Stimulated activated CD4-positive, alpha-beta T cell treated with anti-CD3 and anti-CD28 coated beads, Interleukin-15, amount 100 ng/mL, for 24 hours (primary cell): ENCODE measurements around the gene KCNMA1.

Source experiments
- DNase-seq: peaks from one replicate; pipeline ENCODE4 v3.0.0-alpha.2; 2020

Gene KCNMA1

GRCh38 chr10:77051837-77052236, 585.8 kb downstream of the KCNMA1 start:
- no peak for DNase-seq

DNA sequence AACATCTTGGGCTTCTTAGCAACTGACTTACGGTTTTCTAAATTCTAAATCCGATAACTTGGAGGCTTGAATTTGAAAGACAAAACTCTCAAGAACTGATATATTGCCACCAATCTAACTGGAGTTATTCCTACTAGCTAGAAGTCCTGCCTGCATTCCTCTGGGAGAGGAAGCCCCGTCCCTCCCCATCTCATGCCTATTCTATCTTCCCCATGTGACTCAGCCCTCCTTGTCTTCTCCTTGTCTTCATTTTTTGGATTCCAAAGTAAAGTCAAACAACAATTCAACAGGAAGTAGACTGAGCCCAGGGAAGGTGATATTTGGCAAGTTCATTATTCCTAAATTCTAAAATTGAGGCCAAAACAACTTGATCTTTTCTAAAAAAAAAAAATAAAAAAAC, 587.7 kb downstream of the KCNMA1 start:
- no peak for DNase-seq

DNA sequence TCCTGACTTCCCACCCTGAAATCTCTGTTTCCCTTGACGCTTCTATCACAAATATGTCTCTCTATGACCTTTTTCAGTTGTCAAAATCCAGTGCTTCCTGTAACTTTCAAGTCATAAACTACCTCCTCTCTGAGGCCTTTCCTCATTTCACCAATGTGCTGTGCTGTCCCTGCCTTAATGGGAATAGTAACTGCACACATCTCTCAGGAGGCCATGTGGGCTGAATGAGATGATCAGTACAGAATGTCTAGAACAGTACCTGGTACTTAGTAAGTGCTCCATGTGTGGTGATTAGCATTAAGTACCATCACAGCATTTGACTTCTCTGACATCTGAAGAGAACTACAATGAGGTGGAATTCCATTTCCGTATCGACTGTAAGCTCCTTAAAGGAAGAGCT, 588.5 kb downstream of the KCNMA1 start:
- no peak for DNase-seq

DNA sequence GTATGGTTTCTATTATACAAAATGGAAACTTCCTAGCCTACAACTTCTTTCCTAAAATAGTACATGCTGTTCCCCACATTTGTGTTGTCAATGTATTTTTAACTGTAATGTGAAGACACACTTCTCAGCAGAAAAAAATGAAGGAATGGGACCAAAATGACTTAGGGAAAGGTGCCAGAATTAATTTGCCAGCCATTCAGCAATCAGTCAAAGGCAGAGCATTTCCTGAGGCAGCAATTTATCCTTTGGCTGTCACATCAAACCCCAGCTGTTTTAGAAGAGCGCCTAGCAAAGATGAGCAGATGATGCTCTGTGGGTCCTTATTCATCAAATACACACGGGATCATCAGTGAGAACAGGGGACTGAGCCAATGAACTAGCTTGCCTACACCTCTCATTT, 592.5 kb downstream of the KCNMA1 start:
- no peak for DNase-seq

DNA sequence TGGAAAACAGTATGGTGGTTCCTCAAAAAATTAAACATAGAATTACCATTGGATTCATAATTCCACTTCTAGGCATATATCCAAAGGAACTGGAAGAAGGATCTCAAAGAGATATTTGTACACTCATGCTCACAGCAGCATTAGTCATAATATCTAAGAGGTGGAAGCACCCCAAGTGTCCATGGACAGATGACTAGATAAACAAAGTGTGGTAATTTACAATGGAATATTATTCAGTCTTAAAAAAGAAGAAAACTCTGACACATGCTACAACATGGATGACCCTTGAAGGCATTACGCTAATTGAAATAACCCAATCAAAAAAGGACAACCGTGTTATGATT, 594.2 kb downstream of the KCNMA1 start:
- DNase-seq, result no peak

GRCh38 chr10:77042706-77043419, 594.7 kb downstream of the KCNMA1 start:
- no peak for DNase-seq

GRCh38 chr10:77041636-77042258, 595.9 kb downstream of the KCNMA1 start:
- peak; percentile 7 for DNase-seq

- no peak for DNase-seq
Observed at GRCh38 chr10:77038407-77038806, 599.2 kb downstream of the KCNMA1 start.

- DNase-seq, result no peak
Observed at GRCh38 chr10:77037735-77038403, 599.7 kb downstream of the KCNMA1 start.

- no peak for DNase-seq
Observed at GRCh38 chr10:77036993-77037734, 600.4 kb downstream of the KCNMA1 start.

GRCh38 chr10:77036276-77036675, 601.3 kb downstream of the KCNMA1 start:
- no peak for DNase-seq

DNA sequence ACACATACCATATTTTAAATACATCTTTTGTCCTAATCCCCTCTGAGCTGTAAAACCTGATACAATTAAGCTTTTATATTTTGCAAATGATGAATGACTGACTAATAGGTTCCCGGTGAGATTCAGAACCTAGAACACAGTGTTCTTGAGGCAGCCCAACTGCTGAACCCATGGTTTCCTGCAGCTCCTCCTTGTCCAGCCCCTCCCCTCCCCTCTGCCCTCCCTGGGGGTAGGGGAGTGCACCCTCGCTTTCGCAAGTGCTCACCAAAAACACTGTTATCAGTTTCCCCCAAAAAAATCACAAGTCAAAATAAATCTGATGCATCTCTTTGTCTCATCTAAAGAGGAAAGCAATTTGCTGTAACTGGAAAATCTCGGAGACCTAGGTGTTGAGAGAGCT, 602.8 kb downstream of the KCNMA1 start:
- DNase-seq, result no peak

GRCh38 chr10:77034240-77034639, 603.4 kb downstream of the KCNMA1 start:
- no peak for DNase-seq

GRCh38 chr10:77032188-77032570, 605.4 kb downstream of the KCNMA1 start:
- DNase-seq, result no peak

DNA sequence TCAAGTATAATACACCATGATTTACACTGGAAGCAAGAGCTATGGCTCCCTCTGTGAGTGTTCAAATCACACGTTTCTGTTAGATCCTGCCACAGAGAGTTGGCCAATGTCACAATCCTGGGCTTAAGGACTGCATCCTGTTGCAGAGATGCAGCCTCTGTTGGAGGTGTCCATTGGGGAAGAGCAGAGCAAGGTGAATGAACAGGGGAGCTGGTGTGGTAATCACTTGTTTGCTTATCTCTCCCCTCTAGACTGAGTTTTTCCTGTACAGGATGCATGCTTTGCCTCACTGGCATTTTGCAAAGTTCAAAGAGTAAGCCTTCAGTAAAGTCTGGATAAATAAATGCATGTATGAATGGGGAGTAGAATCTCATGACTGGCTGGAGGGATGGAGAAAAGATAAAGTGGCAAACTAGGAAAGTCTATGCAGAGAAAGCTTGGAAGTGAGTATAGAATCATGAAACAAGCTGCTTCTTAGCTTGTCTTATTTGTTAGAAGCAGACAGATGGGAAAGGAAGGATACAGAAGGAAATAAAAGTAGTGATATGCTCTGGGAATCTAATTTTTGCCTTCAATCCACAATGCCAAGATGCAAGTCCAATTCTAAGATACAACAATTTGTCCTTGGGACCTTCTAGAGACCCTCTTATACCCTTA, 605.9 kb downstream of the KCNMA1 start:
- no peak for DNase-seq

- no peak for DNase-seq
Observed at GRCh38 chr10:77030974-77031373, 606.6 kb downstream of the KCNMA1 start.

GRCh38 chr10:77029777-77030717, 607.6 kb downstream of the KCNMA1 start:
- DNase-seq, result no peak

- no peak for DNase-seq
Observed at GRCh38 chr10:77028042-77028441, 609.6 kb downstream of the KCNMA1 start.

GRCh38 chr10:77027576-77027975, 610.0 kb downstream of the KCNMA1 start:
- no peak for DNase-seq

DNA sequence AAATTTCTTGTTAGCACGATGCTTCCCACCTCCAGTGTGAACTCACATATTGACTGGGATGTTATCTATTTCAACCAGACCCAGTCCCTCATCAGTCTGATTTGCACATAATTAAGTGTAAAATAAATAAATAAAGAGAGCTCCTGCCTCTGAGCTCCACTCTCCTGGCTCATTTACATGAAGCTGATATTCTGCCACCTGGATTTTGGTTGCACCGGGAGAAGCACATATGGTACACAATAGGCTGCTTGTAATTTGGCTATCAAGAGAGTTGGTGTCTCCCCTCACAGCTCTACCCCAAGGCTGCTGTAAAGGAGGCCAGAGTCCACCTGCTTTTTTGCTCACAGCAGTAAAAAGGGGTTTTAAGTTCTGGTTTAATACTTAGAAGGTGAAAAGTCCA, 610.5 kb downstream of the KCNMA1 start:
- DNase-seq, result no peak

- no peak for DNase-seq
Observed at GRCh38 chr10:77026148-77026547, 611.5 kb downstream of the KCNMA1 start.

DNA sequence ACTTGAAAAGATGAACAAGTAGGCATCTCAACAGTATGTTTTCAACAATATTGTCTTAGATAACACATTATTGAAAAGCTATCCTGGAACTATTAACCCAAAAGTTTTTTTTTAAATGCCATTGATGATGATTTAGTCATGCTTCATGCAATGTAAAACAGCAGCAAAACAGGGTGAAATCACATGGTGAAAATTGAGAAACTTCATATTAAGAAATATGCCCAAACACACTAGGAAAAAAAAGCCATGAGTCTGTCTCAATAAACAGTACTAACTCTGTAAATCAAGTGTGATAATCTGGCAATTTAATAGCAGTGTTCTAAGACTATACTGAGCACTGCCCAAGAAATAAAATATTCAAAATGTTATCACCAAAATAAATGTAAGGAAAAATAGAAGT, 613.1 kb downstream of the KCNMA1 start:
- no peak for DNase-seq
